ENCODE measurements around the gene EXOC6B. TPM values are rescaled to one million over a fixed set of nuclear protein-coding genes. Genes with fewer than 3 reads are reported as not detected.

The EXOC6B gene
- polyA plus RNA-seq, 1 donor = 11.5 TPM

DNA sequence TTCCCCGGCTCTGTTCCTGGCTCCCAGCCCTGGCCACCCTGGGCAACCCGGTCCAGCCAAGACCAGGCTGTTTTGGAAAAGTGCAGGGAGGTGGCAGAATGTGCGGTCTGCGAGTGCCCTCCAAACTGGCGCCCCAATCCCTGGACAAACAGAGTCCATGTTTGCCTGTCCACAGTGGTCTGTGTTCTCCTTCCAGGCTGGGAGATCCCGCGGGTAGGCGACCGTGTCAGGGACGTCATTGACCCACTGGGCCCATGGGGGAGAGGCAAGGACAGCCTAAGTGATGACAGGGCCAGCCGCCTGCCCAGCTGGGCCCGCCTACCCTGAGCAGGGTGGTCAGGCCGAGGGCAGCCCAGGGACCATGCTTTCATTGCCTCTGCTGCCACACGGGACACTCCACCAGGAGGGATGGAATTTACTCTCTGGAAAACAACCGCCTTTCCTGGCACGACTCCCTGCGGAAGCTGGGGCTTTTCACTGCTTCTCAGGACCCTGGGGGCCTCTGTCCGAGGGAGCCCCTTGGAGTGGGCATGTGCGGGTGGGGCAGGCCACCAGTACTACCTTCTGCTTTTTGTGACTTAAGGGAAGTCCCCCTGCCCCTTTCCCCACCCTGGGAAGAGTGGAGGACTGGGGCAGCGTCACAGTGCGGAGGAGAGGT lies 698.3 kb downstream of the EXOC6B start:
- no peaks in the 10 kb centered on the region for H3K9me3 ChIP-seq (ENCODE audit: control insufficient read depth, low read depth, low read length)
- no peak overlapping the region for H3K4me3 ChIP-seq (ENCODE audit: low read length)
- no CpG with 5 or more reads among the region's 21 CpGs for WGBS (ENCODE audit: insufficient coverage, low lambda C conversion rate)
- DNase-seq = no peak
- no peaks in the 10 kb centered on the region for H3K4me1 ChIP-seq (ENCODE audit: control insufficient read depth, insufficient read depth, low read length)
- peaks cover 6% of the 10 kb centered on the region for H3K27me3 ChIP-seq (ENCODE audit: control insufficient read depth, insufficient read depth, low read length)
- no peaks in the 10 kb centered on the region for H3K36me3 ChIP-seq (ENCODE audit: control insufficient read depth, insufficient read depth, low read length)
- no peak overlapping the region for H3K27ac ChIP-seq (ENCODE audit: low read length)

DNA sequence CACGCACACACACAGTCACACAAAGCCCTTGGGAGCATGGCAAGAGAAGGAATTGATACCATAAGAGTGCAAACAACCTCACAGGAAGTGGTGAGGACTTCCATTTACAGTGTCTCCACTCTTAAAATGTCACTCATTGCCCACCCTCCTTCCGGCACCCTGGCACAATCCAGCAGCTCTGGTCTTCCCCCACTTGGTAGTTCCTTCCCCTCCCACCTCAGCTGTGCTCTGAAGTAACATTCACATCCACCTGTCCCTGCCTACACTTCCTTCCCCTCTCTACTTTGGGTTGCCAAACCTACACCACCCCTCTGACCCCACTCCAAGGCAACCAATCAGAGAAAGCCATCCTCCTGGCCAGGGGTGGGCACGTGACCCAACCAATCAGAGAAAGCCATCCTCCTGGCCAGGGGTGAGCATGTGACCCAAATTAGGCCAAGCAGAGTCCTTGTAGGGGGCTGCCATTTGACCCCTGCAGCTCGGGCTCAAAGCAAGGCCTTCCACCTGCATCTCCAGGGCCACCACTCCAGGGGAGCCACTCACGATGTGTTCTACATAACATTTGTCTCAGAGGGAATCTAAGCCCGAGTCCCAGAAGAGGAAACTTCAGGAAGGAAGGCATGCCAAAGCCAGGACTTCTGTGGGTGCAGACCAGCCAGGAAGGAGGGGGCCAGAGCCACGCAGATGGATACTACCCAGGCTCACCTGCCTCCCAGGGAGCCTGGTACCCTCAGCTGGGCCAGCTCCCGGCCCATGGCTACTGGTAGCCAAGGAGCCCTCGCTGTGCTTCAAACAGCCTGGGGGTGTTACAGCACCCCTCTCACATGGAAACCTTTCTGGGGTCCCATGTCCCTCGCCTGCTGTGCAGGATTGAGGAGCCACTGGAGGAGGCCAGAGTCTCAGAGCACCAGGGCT lies 699.4 kb downstream of the EXOC6B start:
- Histone ChIP-seq H3K4me1 (ENCODE audit: control insufficient read depth, insufficient read depth, low read length) (no peaks in the 10 kb centered on the region), H3K9me3 (ENCODE audit: control insufficient read depth, low read depth, low read length) (no peaks in the 10 kb centered on the region), H3K36me3 (ENCODE audit: control insufficient read depth, insufficient read depth, low read length) (no peaks in the 10 kb centered on the region), H3K4me3 (ENCODE audit: low read length) (no peak overlapping the region), H3K27me3 (ENCODE audit: control insufficient read depth, insufficient read depth, low read length) (peaks cover 9% of the 10 kb centered on the region), H3K27ac (ENCODE audit: low read length) (no peak overlapping the region)
- no peak for DNase-seq
- no CpG with 5 or more reads among the region's 10 CpGs for WGBS (ENCODE audit: insufficient coverage, low lambda C conversion rate)

Other genes starting within 250 kb of the EXOC6B start
- 23.8 TPM for gene SPR, start 61.4 kb upstream of the EXOC6B start, polyA plus RNA-seq
- gene EMX1, start 91.5 kb upstream of the EXOC6B start, polyA plus RNA-seq = 0.22 TPM
- 20.0 TPM for gene SFXN5, start 245.7 kb upstream of the EXOC6B start, polyA plus RNA-seq

Data from large intestine (tissue), 3 donors.